IMR-90 (cell line): ENCODE data around the gene PCDHB12. TPM values are rescaled to one million over a fixed set of nuclear protein-coding genes. Genes with fewer than 3 reads are reported as not detected.

ENCODE experiments used
- ATAC-seq: fragments of 200-7000 bp; cut with Tn5 transposase; 2 replicates; pipeline ENCODE4 v1.9.1; 2020; ENCODE audit warnings: low read depth, mild to moderate bottlenecking, moderate library complexity
- BruUV-seq: library from RNA; stranded (reverse); fragments of 400-500 nt; replicated peaks from 2 replicates; lab custom pipeline; 2021; lab: Mats Ljungman, UMichigan
- CTCF ChIA-PET: fragments of 300-600 bp; formaldehyde crosslinking; extraction: SDS; loops from one replicate; lab custom pipeline; 2021; ENCODE audit warnings: antibody characterized with exemption; lab: Yijun Ruan, JAX
- POLR2A ChIA-PET: fragments of 300-600 bp; sonication (Branson Sonifier 250); formaldehyde crosslinking; loops from one replicate; lab custom pipeline; 2022; ENCODE audit warnings: antibody characterized with exemption; ENCODE audit not compliant: unreplicated experiment; lab: Charles Lee
- DNase-seq: peaks from one replicate; pipeline ENCODE4 v3.0.0; 2013
- H2AFZ ChIP-seq: replicated peaks from 2 replicates; pipeline ENCODE3; 2013; ENCODE audit warnings: low read length, mild to moderate bottlenecking; ENCODE audit not compliant: poor library complexity
- H2AK5ac ChIP-seq: 2 replicates; pipeline ENCODE4 v1.6.1; 2013; ENCODE audit warnings: low read depth, low read length, inconsistent platforms
- H2AK9ac ChIP-seq: replicated peaks from 2 replicates; pipeline ENCODE3; 2013; ENCODE audit warnings: mild to moderate bottlenecking, low read depth, low read length, moderate library complexity; ENCODE audit not compliant: poor library complexity
- H2BK120ac ChIP-seq: 2 replicates; pipeline ENCODE4 v1.6.1; 2013; ENCODE audit warnings: low read depth, low read length, inconsistent platforms
- H2BK15ac ChIP-seq: 3 replicates; pipeline ENCODE4 v1.6.1; 2013; ENCODE audit warnings: low read depth, low read length, inconsistent platforms
- H2BK20ac ChIP-seq: 2 replicates; pipeline ENCODE4 v1.6.1; 2013; ENCODE audit warnings: low read depth, mild to moderate bottlenecking, inconsistent platforms, low read length, moderate library complexity
- H2BK5ac ChIP-seq: 2 replicates; pipeline ENCODE4 v1.6.1; 2013; ENCODE audit warnings: mild to moderate bottlenecking, low read depth, low read length, inconsistent platforms; ENCODE audit not compliant: poor library complexity, severe bottlenecking
- H3K14ac ChIP-seq: replicated peaks from 2 replicates; pipeline ENCODE4 v1.6.1; 2013; ENCODE audit warnings: low read depth, low read length, inconsistent platforms
- H3K18ac ChIP-seq: 2 replicates; pipeline ENCODE4 v1.6.1; 2013; ENCODE audit warnings: low read depth, low read length, control low read depth
- H3K23ac ChIP-seq: 2 replicates; pipeline ENCODE4 v1.6.1; 2013; ENCODE audit warnings: low read depth, low read length, inconsistent platforms
- H3K27ac ChIP-seq: 2 replicates; pipeline ENCODE4 v1.5.1; 2013; ENCODE audit warnings: mild to moderate bottlenecking, control low read depth, low read length; ENCODE audit not compliant: insufficient read depth
- H3K27me3 ChIP-seq: 2 replicates; pipeline ENCODE4 v1.6.1; 2013; ENCODE audit warnings: low read length; ENCODE audit not compliant: control insufficient read depth, insufficient read depth
- H3K36me3 ChIP-seq: 2 replicates; pipeline ENCODE4 v1.6.1; 2013; ENCODE audit warnings: low read length, mixed read lengths; ENCODE audit not compliant: control insufficient read depth, insufficient read depth
- H3K4ac ChIP-seq: 2 replicates; pipeline ENCODE4 v1.6.1; 2013; ENCODE audit warnings: low read depth, low read length, inconsistent platforms
- H3K4me1 ChIP-seq: 2 replicates; pipeline ENCODE4 v1.6.1; 2013; ENCODE audit warnings: low read length, mixed read lengths; ENCODE audit not compliant: control insufficient read depth, insufficient read depth
- H3K4me2 ChIP-seq: 2 replicates; pipeline ENCODE4 v1.6.1; 2013; ENCODE audit warnings: low read depth, mild to moderate bottlenecking, control low read depth, low read length, moderate library complexity
- H3K4me3 ChIP-seq: 2 replicates; pipeline ENCODE4 v1.5.1; 2013; ENCODE audit warnings: low read depth, mild to moderate bottlenecking, control low read depth, low read length, moderate library complexity; ENCODE audit not compliant: insufficient read depth
- H3K56ac ChIP-seq: 2 replicates; pipeline ENCODE4 v1.6.1; 2013; ENCODE audit warnings: low read length, inconsistent platforms; ENCODE audit not compliant: insufficient read depth; ENCODE audit errors: extremely low read depth
- H3K79me1 ChIP-seq, 2 experiments: 2 replicates each; pipeline ENCODE4 v1.6.1; 2013; ENCODE audit warnings: low read length in 2 of 2, inconsistent platforms in 1 of 2, low read depth in 1 of 2
- H3K9ac ChIP-seq: 2 replicates; pipeline ENCODE4 v1.6.1; 2013; ENCODE audit warnings: low read depth, low read length, control low read depth
- H3K9me1 ChIP-seq: 2 replicates; pipeline ENCODE4 v1.6.1; 2013; ENCODE audit warnings: low read length, inconsistent platforms; ENCODE audit not compliant: insufficient read depth
- H3K9me3 ChIP-seq: 2 replicates; pipeline ENCODE4 v1.6.1; 2013; ENCODE audit warnings: low read length; ENCODE audit not compliant: control insufficient read depth, insufficient read depth
- H4K20me1 ChIP-seq: 2 replicates; pipeline ENCODE4 v1.6.1; 2013; ENCODE audit warnings: low read length, inconsistent platforms; ENCODE audit not compliant: insufficient read depth
- H4K5ac ChIP-seq: 2 replicates; pipeline ENCODE4 v1.6.1; 2013; ENCODE audit warnings: mild to moderate bottlenecking, low read depth, low read length, control low read depth
- H4K8ac ChIP-seq, 2 experiments: 2 replicates each; pipeline ENCODE4 v1.6.1; 2013; ENCODE audit warnings: low read depth in 2 of 2, low read length in 2 of 2, control low read depth in 1 of 2, inconsistent platforms in 1 of 2
- H4K91ac ChIP-seq: 2 replicates; pipeline ENCODE4 v1.6.1; 2013; ENCODE audit warnings: low read depth, low read length, inconsistent platforms; ENCODE audit not compliant: insufficient read depth
- BHLHE40 ChIP-seq: fragments of 150-350 bp; IDR thresholded peaks from 2 replicates; pipeline ENCODE4 v1.6.1; 2016; ENCODE audit warnings: mild to moderate bottlenecking, low read depth, low read length
- FOS ChIP-seq: fragments of 150-350 bp; IDR thresholded peaks from 2 replicates; pipeline ENCODE4 v1.6.1; 2016; ENCODE audit warnings: low read depth, low read length
- MAZ ChIP-seq: IDR thresholded peaks from 2 replicates; pipeline ENCODE4 v1.6.1; 2012; ENCODE audit warnings: low read depth, mild to moderate bottlenecking, low read length, improper control_type of control experiment, moderate library complexity, borderline replicate concordance
- MXI1 ChIP-seq: IDR thresholded peaks from 2 replicates; pipeline ENCODE4 v1.6.1; 2012; ENCODE audit warnings: low read depth, mild to moderate bottlenecking, low read length, moderate library complexity, borderline replicate concordance
- NFE2L2 ChIP-seq: fragments of 150-350 bp; IDR thresholded peaks from 2 replicates; pipeline ENCODE4 v1.6.1; 2016; ENCODE audit warnings: low read depth, mild to moderate bottlenecking, low read length
- POLR2A ChIP-seq: IDR thresholded peaks from 2 replicates; pipeline ENCODE4 v1.6.1; 2012; ENCODE audit warnings: mild to moderate bottlenecking, low read depth, low read length
- RAD21 ChIP-seq: IDR thresholded peaks from 2 replicates; pipeline ENCODE4 v1.6.1; 2012; ENCODE audit warnings: low read length, improper control_type of control experiment
- RCOR1 ChIP-seq: IDR thresholded peaks from 2 replicates; pipeline ENCODE4 v1.6.1; 2012; ENCODE audit warnings: mild to moderate bottlenecking, low read length, improper control_type of control experiment; ENCODE audit not compliant: insufficient replicate concordance
- RFX5 ChIP-seq: IDR thresholded peaks from 2 replicates; pipeline ENCODE4 v1.8.0; 2012; ENCODE audit warnings: low read depth, mild to moderate bottlenecking, low read length, moderate library complexity
- SMC3 ChIP-seq: fragments of 150-350 bp; IDR thresholded peaks from 2 replicates; pipeline ENCODE4 v1.6.1; 2016; ENCODE audit warnings: low read depth, mild to moderate bottlenecking, antibody characterized with exemption, low read length, moderate library complexity
- WGBS, 2 experiments: methylation state at CpG; one replicate each; pipeline versions ENCODE4 v1.1.5 to v1.1.7; 2013; ENCODE audit warnings: missing lambda C conversion rate in 2 of 2; ENCODE audit not compliant: insufficient read length in 1 of 2; ENCODE audit errors: extremely low coverage in 2 of 2; 5-methylcytosine and 5-hydroxymethylcytosine counted together
- dilution Hi-C: fragments of 300-500 bp; cut with HindIII; formaldehyde crosslinking; loops from one replicate; pipeline ENCODE4 v1.14.3; 2018; ENCODE audit warnings: low sequenced_read_pairs; ENCODE audit not compliant: unreplicated experiment
- in situ Hi-C: fragments of 300-500 bp; cut with MboI; formaldehyde crosslinking; loops from 3 replicates; pipeline ENCODE4 v1.14.3; 2019; ENCODE audit warnings: low sequenced_read_pairs, inconsistent platforms, mixed read lengths
- intact Hi-C: fragments of 100-400 bp; cut with micrococcal nuclease; formaldehyde crosslinking; loops from 2 replicates; pipeline ENCODE4 v1.10.0; 2022
- polyA plus RNA-seq, 3 experiments: library from polyadenylated mRNA; depleted of rRNA; stranded (reverse); fragments of >200 nt; gene quantifications; 2 replicates each; pipeline ENCODE4 v1.2.3, GENCODE V29; 2012; ENCODE audit warnings: low replicate concordance in 1 of 3
- total RNA-seq: library from RNA; depleted of rRNA; stranded (reverse); fragments of >200 nt; gene quantifications from 2 replicates; pipeline ENCODE4 v1.2.3, GENCODE V29; 2012
- TF ChIP-seq, protein P1 (sequence below): fragments of 150-350 bp; IDR thresholded peaks from 2 replicates; pipeline ENCODE4 v1.6.1; 2017; ENCODE audit warnings: mild to moderate bottlenecking, antibody characterized with exemption, low read length, low read depth
- TF ChIP-seq, protein P2 (sequence below): conservative IDR thresholded peaks from 2 replicates; pipeline ENCODE4 v1.5.1; 2012; ENCODE audit warnings: mild to moderate bottlenecking, low read depth, low read length, improper control_type of control experiment

PCDHB12 gene
- total and polyA plus RNA-seq, 2 of the 4 experiments (the other 2 are of a cell fraction) = 0.09 to 0.18 TPM

DNA sequence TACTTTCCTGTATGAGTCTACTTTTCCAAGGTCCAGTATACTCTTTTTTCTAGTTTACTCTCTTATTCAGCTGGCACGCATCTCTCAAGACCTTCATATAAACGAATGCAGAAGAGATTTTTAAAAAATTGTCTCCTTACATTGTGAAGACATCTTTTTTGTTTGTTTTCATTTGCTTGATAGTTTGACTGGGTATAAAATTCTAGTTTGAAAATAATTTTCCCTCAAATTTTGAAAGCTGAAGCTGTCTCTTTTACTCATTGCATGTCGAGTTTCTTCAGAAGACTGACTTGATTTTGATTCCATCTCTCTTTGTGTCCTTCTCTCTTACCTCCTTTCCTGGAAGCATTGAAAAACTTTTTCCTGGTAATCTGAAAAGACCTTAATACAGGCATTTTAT lies 12.2 kb upstream of the PCDHB12 start:
- Histone ChIP-seq H3K27ac (no peak overlapping the region), H2BK20ac (no peak overlapping the region), H3K23ac (no peak overlapping the region), H4K5ac (no peak overlapping the region), H3K4me3 (no peak overlapping the region), H3K79me1 (no peaks in the 10 kb centered on the region), H4K8ac (no peak overlapping the region), H3K18ac (no peak overlapping the region), H3K36me3 (no peaks in the 10 kb centered on the region), H2BK15ac (no peak overlapping the region), H3K27me3 (no peaks in the 10 kb centered on the region), H4K91ac (no peak overlapping the region), H2BK120ac (no peak overlapping the region), H3K9me3 (peaks cover 14% of the 10 kb centered on the region), H2BK5ac (no peak overlapping the region), H3K9ac (no peak overlapping the region), H3K9me1 (no peaks in the 10 kb centered on the region), H3K4me2 (no peak overlapping the region), H2AK9ac (no peak overlapping the region), H3K4me1 (no peaks in the 10 kb centered on the region), H3K14ac (no peak overlapping the region), H3K56ac (no peak overlapping the region), H2AFZ (no peak overlapping the region), H2AK5ac (no peak overlapping the region), H3K4ac (no peak overlapping the region), H4K20me1 (no peaks in the 10 kb centered on the region)
- intact Hi-C loops = no loop called here
- BruUV-seq = no TSS peak
- WGBS, 2 experiments = no CpG with 5 or more reads among the region's 3 CpGs
- no peak for ATAC-seq
- CTCF ChIA-PET = no interaction called here
- no peak for DNase-seq
- in situ Hi-C loops = no loop called here
- dilution Hi-C loops = no loop called here
- POLR2A ChIA-PET = no interaction called here
- TF ChIP-seq RCOR1 = no peak
- TF ChIP-seq RFX5 = no peak
- TF ChIP-seq BHLHE40 = no peak
- TF ChIP-seq POLR2A = no peak
- TF ChIP-seq MXI1 = no peak
- TF ChIP-seq, protein P1, sequence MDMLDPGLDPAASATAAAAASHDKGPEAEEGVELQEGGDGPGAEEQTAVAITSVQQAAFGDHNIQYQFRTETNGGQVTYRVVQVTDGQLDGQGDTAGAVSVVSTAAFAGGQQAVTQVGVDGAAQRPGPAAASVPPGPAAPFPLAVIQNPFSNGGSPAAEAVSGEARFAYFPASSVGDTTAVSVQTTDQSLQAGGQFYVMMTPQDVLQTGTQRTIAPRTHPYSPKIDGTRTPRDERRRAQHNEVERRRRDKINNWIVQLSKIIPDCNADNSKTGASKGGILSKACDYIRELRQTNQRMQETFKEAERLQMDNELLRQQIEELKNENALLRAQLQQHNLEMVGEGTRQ = no peak
- TF ChIP-seq, protein P2, sequence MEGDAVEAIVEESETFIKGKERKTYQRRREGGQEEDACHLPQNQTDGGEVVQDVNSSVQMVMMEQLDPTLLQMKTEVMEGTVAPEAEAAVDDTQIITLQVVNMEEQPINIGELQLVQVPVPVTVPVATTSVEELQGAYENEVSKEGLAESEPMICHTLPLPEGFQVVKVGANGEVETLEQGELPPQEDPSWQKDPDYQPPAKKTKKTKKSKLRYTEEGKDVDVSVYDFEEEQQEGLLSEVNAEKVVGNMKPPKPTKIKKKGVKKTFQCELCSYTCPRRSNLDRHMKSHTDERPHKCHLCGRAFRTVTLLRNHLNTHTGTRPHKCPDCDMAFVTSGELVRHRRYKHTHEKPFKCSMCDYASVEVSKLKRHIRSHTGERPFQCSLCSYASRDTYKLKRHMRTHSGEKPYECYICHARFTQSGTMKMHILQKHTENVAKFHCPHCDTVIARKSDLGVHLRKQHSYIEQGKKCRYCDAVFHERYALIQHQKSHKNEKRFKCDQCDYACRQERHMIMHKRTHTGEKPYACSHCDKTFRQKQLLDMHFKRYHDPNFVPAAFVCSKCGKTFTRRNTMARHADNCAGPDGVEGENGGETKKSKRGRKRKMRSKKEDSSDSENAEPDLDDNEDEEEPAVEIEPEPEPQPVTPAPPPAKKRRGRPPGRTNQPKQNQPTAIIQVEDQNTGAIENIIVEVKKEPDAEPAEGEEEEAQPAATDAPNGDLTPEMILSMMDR = no peak
- no peak for TF ChIP-seq SMC3
- TF ChIP-seq FOS = no peak
- no peak for TF ChIP-seq MAZ
- no peak for TF ChIP-seq RAD21
- no peak for TF ChIP-seq NFE2L2
